Measurements from ENCODE around the gene TC2N. TPM values are rescaled to one million over a fixed set of nuclear protein-coding genes. Genes with fewer than 3 reads are reported as not detected.
"Not testable (repeated sequence)": the region's sequence is repeated elsewhere in the genome, so short reads cannot be mapped to it uniquely, and the experiment has no call there.

Gene TC2N
- total and polyA plus RNA-seq, 7 donors, result 12.1 to 49.2 (median 28.2) TPM

DNA sequence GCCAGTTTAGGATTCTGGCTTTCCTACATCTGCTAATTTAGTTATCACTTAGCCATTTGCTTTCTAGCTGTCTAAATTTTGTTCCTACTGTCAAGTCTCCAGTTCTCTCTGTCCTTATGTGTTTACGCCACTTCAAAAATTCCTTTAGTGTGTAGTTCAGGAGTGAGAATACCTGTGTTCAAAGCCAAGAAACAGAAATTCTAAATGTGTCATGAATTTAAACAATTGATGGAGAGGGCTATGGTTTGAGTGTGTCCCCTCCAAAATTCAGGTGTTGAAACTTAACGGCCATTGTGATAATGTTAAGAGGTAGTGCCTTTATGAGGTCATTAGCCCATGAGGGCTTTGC lies 124.1 kb downstream of the TC2N start:
- Histone ChIP-seq H3K36me3 (no peaks in the 10 kb centered on the region), H3K27me3 (no peaks in the 10 kb centered on the region), H3K9me3 (no peaks in the 10 kb centered on the region), H3K4me1 (peaks cover 0 to 7% (median 0%) of the 10 kb centered on the region in 4 donors), H3K27ac (no peak overlapping the region), H3K4me3 (no peak overlapping the region)
- intact Hi-C loops (cut with DNase I), result no loop called here
- 91 to 95% methylated on average over 2 of the region's 2 CpGs for WGBS, 2 donors
- no peak for TF ChIP-seq EP300 (IDR thresholded peaks at IDR 0.05)
- no peak for TF ChIP-seq POLR2AphosphoS5 (IDR thresholded peaks at IDR 0.05)
- TF ChIP-seq, protein P1, sequence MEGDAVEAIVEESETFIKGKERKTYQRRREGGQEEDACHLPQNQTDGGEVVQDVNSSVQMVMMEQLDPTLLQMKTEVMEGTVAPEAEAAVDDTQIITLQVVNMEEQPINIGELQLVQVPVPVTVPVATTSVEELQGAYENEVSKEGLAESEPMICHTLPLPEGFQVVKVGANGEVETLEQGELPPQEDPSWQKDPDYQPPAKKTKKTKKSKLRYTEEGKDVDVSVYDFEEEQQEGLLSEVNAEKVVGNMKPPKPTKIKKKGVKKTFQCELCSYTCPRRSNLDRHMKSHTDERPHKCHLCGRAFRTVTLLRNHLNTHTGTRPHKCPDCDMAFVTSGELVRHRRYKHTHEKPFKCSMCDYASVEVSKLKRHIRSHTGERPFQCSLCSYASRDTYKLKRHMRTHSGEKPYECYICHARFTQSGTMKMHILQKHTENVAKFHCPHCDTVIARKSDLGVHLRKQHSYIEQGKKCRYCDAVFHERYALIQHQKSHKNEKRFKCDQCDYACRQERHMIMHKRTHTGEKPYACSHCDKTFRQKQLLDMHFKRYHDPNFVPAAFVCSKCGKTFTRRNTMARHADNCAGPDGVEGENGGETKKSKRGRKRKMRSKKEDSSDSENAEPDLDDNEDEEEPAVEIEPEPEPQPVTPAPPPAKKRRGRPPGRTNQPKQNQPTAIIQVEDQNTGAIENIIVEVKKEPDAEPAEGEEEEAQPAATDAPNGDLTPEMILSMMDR (IDR thresholded peaks at IDR 0.05), result no peak
- TF ChIP-seq POLR2A (IDR thresholded peaks at IDR 0.05), result no peak
- DNase-seq, result no peak

- H3K4me3 ChIP-seq, result no peak overlapping the region
- no peaks in the 10 kb centered on the region for H3K27me3 ChIP-seq
- H3K4me1 ChIP-seq, result peaks cover 0 to 7% (median 0%) of the 10 kb centered on the region in 4 donors
- H3K36me3 ChIP-seq, result no peaks in the 10 kb centered on the region
- WGBS, 2 donors, result 96 to 99% methylated on average over 1 of the region's 1 CpG
- TF ChIP-seq, protein P1 (IDR thresholded peaks at IDR 0.05), result no peak
- no peak for TF ChIP-seq EP300 (IDR thresholded peaks at IDR 0.05)
- TF ChIP-seq POLR2A (IDR thresholded peaks at IDR 0.05), result no peak
- no peak for TF ChIP-seq POLR2AphosphoS5 (IDR thresholded peaks at IDR 0.05)
- H3K9me3 ChIP-seq, result no peaks in the 10 kb centered on the region
- intact Hi-C loops (cut with DNase I), result no loop called here
- no peak overlapping the region for H3K27ac ChIP-seq
- DNase-seq, result no peak
Measured at GRCh38 chr14:91742621-91743304, 124.6 kb downstream of the TC2N start.

GRCh38 chr14:91739867-91740266 lies 127.5 kb downstream of the TC2N start:
- H3K27me3 ChIP-seq; H3K36me3 ChIP-seq; DNase-seq; H3K4me3 ChIP-seq; H3K4me1 ChIP-seq; intact Hi-C loops (cut with DNase I); H3K27ac ChIP-seq; H3K9me3 ChIP-seq: not testable (repeated sequence)
- whole genome bisulfite sequencing, 2 donors, result 92 to 93% methylated on average over 2 of the region's 2 CpGs

- Histone ChIP-seq H3K36me3 (no peaks in the 10 kb centered on the region), H3K27me3 (no peaks in the 10 kb centered on the region), H3K27ac (no peak overlapping the region), H3K4me1 (peaks cover 0 to 13% (median 5%) of the 10 kb centered on the region in 4 donors), H3K4me3 (no peak overlapping the region), H3K9me3 (no peaks in the 10 kb centered on the region)
- DNase-seq, result no peak
- WGBS, 2 donors, result 93 to 98% methylated on average over 5 of the region's 5 CpGs
- TF ChIP-seq POLR2A (IDR thresholded peaks at IDR 0.05) (no peak), EP300 (IDR thresholded peaks at IDR 0.05) (no peak), POLR2AphosphoS5 (IDR thresholded peaks at IDR 0.05) (no peak)
- TF ChIP-seq, protein P1 (IDR thresholded peaks at IDR 0.05), result no peak
- intact Hi-C loops (cut with DNase I), result no loop called here
Measured at GRCh38 chr14:91737619-91738018, 129.7 kb downstream of the TC2N start.

GRCh38 chr14:91732859-91733477 lies 134.4 kb downstream of the TC2N start:
- 19 to 28% methylated on average over 2 of the region's 2 CpGs for whole genome bisulfite sequencing, 2 donors
- Histone ChIP-seq H3K27me3 (no peaks in the 10 kb centered on the region), H3K4me3 (no peak overlapping the region), H3K4me1 (peaks cover 0 to 35% (median 10%) of the 10 kb centered on the region in 4 donors), H3K36me3 (no peaks in the 10 kb centered on the region), H3K27ac (peak overlapping the region in 1 of 4 donors; percentile 58), H3K9me3 (no peaks in the 10 kb centered on the region)
- DNase-seq, result no peak
- TF ChIP-seq POLR2AphosphoS5 (IDR thresholded peaks at IDR 0.05) (peak in 3 of 4 donors; percentile 68 to 79 (median 73)), EP300 (IDR thresholded peaks at IDR 0.05) (no peak)
- intact Hi-C loops (cut with DNase I), result no loop called here

Measured in sigmoid colon (tissue), 7 donors.